WTC11 (cell line): Measurements from ENCODE around the gene HERPUD2.

ENCODE experiments used
- ATF6 ChIP-seq: sonication (generic); formaldehyde crosslinking; IDR thresholded peaks from 2 replicates; pipeline ENCODE4 v1.8.1; 2023; ENCODE audit warnings: mild to moderate bottlenecking, missing genetic modification reagents
- CTCF ChIP-seq: fragments of 200-600 bp; IDR thresholded peaks from 2 replicates; pipeline ENCODE4 v1.8.0; 2022; ENCODE audit warnings: antibody characterized with exemption
- GABPB1 ChIP-seq: sonication (generic); formaldehyde crosslinking; IDR thresholded peaks from 2 replicates; pipeline ENCODE4 v1.8.1; 2023; ENCODE audit warnings: mild to moderate bottlenecking, missing genetic modification reagents
- ZNF121 ChIP-seq: sonication (generic); formaldehyde crosslinking; IDR thresholded peaks from 2 replicates; pipeline ENCODE4 v1.8.0; 2023; ENCODE audit warnings: missing genetic modification reagents
- ZNF138 ChIP-seq: sonication (generic); formaldehyde crosslinking; conservative IDR thresholded peaks from 2 replicates; pipeline ENCODE4 v1.8.1; 2022; ENCODE audit warnings: mild to moderate bottlenecking, moderate library complexity, missing genetic modification reagents
- ZNF232 ChIP-seq: sonication (generic); formaldehyde crosslinking; IDR thresholded peaks from 2 replicates; pipeline ENCODE4 v1.8.0; 2022; ENCODE audit warnings: mild to moderate bottlenecking, missing genetic modification reagents
- ZNF425 ChIP-seq: fragments of 250-450 bp; sonication (Bioruptor Pico); conservative IDR thresholded peaks from 2 replicates; pipeline ENCODE4 v1.9.0; 2021; ENCODE audit warnings: mild to moderate bottlenecking

- TF ChIP-seq ATF6 (CRISPR knock-in tag): no peak
- no peak for TF ChIP-seq CTCF
- TF ChIP-seq ZNF232 (CRISPR knock-in tag): no peak
- no peak for TF ChIP-seq ZNF138 (CRISPR knock-in tag)
- no peak for TF ChIP-seq ZNF121 (CRISPR knock-in tag)
- no peak for TF ChIP-seq GABPB1 (CRISPR knock-in tag)
- TF ChIP-seq ZNF425 (CRISPR knock-in tag): no peak
Measured at GRCh38 chr7:35736725-35737124, 41.8 kb upstream of the HERPUD2 start.
